PC-3 (cell line): ENCODE measurements around the gene TEX51. TPM values are rescaled to one million over a fixed set of nuclear protein-coding genes. Genes with fewer than 3 reads are reported as not detected.

Experiments used
- ATAC-seq: fragments of 200-7000 bp; cut with Tn5 transposase; 2 replicates; pipeline ENCODE4 v1.9.1; 2020; ENCODE audit warnings: mild to moderate bottlenecking, moderate library complexity
- BruUV-seq: library from RNA; stranded (reverse); fragments of 400-500 nt; replicated peaks from 2 replicates; lab custom pipeline; 2021; lab: Mats Ljungman, UMichigan
- CTCF ChIA-PET: fragments of 300-600 bp; sonication (Branson Sonifier 250); formaldehyde crosslinking; loops from one replicate; lab custom pipeline; 2022; ENCODE audit warnings: antibody characterized with exemption; lab: Charles Lee
- POLR2A ChIA-PET: fragments of 300-600 bp; sonication (Branson Sonifier 250); formaldehyde crosslinking; loops from one replicate; lab custom pipeline; 2022; ENCODE audit warnings: antibody characterized with exemption; ENCODE audit not compliant: unreplicated experiment; lab: Charles Lee
- DNase-seq: peaks from one replicate; pipeline ENCODE4 v3.0.0-alpha.2; 2015
- H2AFZ ChIP-seq: fragments of 300-600 bp; sonication (generic); 2 replicates; pipeline ENCODE4 v1.6.0; 2016; ENCODE audit warnings: antibody characterized with exemption, low read length
- H3F3A ChIP-seq: fragments of 300-600 bp; sonication (generic); one replicate; pipeline ENCODE4 v1.6.0; 2017; ENCODE audit warnings: antibody characterized with exemption, low read length, control low read depth, mild to moderate bottlenecking; ENCODE audit not compliant: unreplicated experiment
- H3K27ac ChIP-seq: fragments of 300-600 bp; sonication (generic); 2 replicates; pipeline ENCODE4 v1.5.1; 2016; ENCODE audit warnings: mild to moderate bottlenecking, low read length
- H3K27me3 ChIP-seq: fragments of 300-600 bp; sonication (generic); 2 replicates; pipeline ENCODE4 v1.6.1; 2016; ENCODE audit warnings: low read length, mixed read lengths
- H3K36me3 ChIP-seq: fragments of 300-600 bp; sonication (generic); 2 replicates; pipeline ENCODE4 v1.6.1; 2016; ENCODE audit warnings: low read depth, mixed run types, low read length, mixed read lengths
- H3K4me1 ChIP-seq: fragments of 300-600 bp; sonication (generic); 2 replicates; pipeline ENCODE4 v1.5.1; 2016; ENCODE audit warnings: low read length; ENCODE audit not compliant: insufficient read depth
- H3K4me2 ChIP-seq: fragments of 300-600 bp; sonication (generic); 2 replicates; pipeline ENCODE4 v1.6.0; 2016; ENCODE audit warnings: low read length
- H3K4me3 ChIP-seq: fragments of 300-600 bp; sonication (generic); 2 replicates; pipeline ENCODE4 v1.5.1; 2016; ENCODE audit warnings: mild to moderate bottlenecking, low read length, mixed read lengths
- H3K79me2 ChIP-seq: fragments of 300-600 bp; sonication (generic); 2 replicates; pipeline ENCODE4 v1.6.1; 2017; ENCODE audit warnings: low read length, mixed read lengths
- H3K9ac ChIP-seq: fragments of 300-600 bp; sonication (generic); 2 replicates; pipeline ENCODE4 v1.6.0; 2016; ENCODE audit warnings: mild to moderate bottlenecking, low read length
- H3K9me2 ChIP-seq: fragments of 300-600 bp; sonication (generic); replicated peaks from 2 replicates; pipeline ENCODE4 v1.6.1; 2016; ENCODE audit warnings: mixed run types, low read length, mixed read lengths
- H3K9me3 ChIP-seq: fragments of 300-600 bp; sonication (generic); 2 replicates; pipeline ENCODE4 v1.6.1; 2016; ENCODE audit warnings: low read length, mixed read lengths
- H4K20me1 ChIP-seq: fragments of 300-600 bp; sonication (generic); 2 replicates; pipeline ENCODE4 v1.6.1; 2016; ENCODE audit warnings: low read length, mixed read lengths
- EZH2 ChIP-seq: fragments of 300-600 bp; sonication (generic); IDR thresholded peaks from one replicate; pipeline ENCODE4 v1.6.1; 2017; ENCODE audit warnings: antibody characterized with exemption, mild to moderate bottlenecking, low read length; ENCODE audit not compliant: unreplicated experiment
- EZH2phosphoT487 ChIP-seq: fragments of 300-600 bp; sonication (generic); IDR thresholded peaks from 2 replicates; pipeline ENCODE4 v1.6.1; 2018; ENCODE audit warnings: mild to moderate bottlenecking, antibody characterized with exemption, low read length, borderline replicate concordance
- intact Hi-C: fragments of 100-400 bp; cut with micrococcal nuclease; formaldehyde crosslinking; loops from 2 replicates; pipeline ENCODE4 v1.9.0; 2023
- total RNA-seq: library from RNA; depleted of rRNA; stranded (reverse); fragments of >200 nt; gene quantifications from 2 replicates; pipeline ENCODE4 v1.2.3, GENCODE V29; 2014
- TF ChIP-seq, protein P1 (sequence below): fragments of 300-600 bp; sonication (generic); conservative IDR thresholded peaks from 2 replicates; pipeline ENCODE4 v1.5.1; 2017; ENCODE audit warnings: antibody characterized with exemption, low read depth, mild to moderate bottlenecking, low read length

The TEX51 gene
- total RNA-seq, 1 experiment from 2014 or later = not detected

DNA sequence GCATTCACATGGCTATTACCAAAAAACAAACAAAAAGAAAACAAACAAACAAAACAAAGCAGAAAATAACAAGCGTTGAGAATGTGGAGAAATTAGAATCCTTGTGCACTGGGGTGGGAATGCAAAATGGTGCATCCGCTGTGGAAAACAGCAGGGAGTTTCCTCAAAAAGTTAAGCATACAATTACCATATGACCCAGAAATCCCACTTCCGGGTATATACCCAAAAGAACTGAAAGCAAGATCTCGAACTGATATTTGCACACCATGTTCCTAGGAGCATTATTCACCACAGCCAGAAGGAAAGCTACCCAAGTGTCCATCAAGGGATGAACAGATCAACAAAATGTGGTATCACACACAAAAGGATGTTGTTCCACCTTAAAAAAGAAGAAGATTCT is 17.9 kb upstream of the TEX51 start:
- intact Hi-C loops = no loop called here

DNA sequence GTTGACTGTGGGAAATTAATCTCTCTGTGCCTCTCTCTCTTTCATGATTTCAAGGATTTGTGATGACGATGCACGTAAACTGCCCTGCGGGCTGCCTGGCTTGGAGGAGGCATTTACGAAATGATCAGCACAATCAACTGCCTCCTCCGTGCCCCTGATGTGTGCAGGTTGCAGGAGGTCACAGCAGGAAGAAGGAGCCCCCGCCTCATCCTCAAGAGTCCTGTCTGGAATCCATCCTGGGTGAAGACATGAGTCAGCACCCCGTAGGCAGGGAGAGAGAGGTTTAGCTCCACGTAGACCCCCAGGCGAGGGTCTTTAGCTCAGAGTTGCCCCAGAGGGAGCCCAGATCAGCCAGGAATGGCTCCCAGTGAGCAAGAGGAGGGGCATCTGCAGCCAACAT is 17.1 kb upstream of the TEX51 start:
- intact Hi-C loops = no loop called here
- no peak overlapping the region for H2AFZ ChIP-seq
- no peaks in the 10 kb centered on the region for H3K36me3 ChIP-seq
- peaks cover 32% of the 10 kb centered on the region for H3K27me3 ChIP-seq
- no peak overlapping the region for H3K27ac ChIP-seq
- H3K9me2 ChIP-seq = no peaks in the 10 kb centered on the region
- ChIA-PET CTCF (no interaction called here), POLR2A (no interaction called here)
- DNase-seq = no peak
- no peak for ATAC-seq
- no peak overlapping the region for H3K4me3 ChIP-seq
- no TSS peak for BruUV-seq
- TF ChIP-seq EZH2phosphoT487 (no peak), EZH2 (no peak)
- TF ChIP-seq, protein P1, sequence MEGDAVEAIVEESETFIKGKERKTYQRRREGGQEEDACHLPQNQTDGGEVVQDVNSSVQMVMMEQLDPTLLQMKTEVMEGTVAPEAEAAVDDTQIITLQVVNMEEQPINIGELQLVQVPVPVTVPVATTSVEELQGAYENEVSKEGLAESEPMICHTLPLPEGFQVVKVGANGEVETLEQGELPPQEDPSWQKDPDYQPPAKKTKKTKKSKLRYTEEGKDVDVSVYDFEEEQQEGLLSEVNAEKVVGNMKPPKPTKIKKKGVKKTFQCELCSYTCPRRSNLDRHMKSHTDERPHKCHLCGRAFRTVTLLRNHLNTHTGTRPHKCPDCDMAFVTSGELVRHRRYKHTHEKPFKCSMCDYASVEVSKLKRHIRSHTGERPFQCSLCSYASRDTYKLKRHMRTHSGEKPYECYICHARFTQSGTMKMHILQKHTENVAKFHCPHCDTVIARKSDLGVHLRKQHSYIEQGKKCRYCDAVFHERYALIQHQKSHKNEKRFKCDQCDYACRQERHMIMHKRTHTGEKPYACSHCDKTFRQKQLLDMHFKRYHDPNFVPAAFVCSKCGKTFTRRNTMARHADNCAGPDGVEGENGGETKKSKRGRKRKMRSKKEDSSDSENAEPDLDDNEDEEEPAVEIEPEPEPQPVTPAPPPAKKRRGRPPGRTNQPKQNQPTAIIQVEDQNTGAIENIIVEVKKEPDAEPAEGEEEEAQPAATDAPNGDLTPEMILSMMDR = no peak
- H3K4me1 ChIP-seq = no peaks in the 10 kb centered on the region
- no peaks in the 10 kb centered on the region for H3K9me3 ChIP-seq
- no peak overlapping the region for H3K9ac ChIP-seq
- H3K79me2 ChIP-seq = no peaks in the 10 kb centered on the region
- no peaks in the 10 kb centered on the region for H4K20me1 ChIP-seq
- H3F3A ChIP-seq = no peaks in the 10 kb centered on the region
- H3K4me2 ChIP-seq = no peak overlapping the region

More for the DNA sequence above, 17.9 kb upstream of the TEX51 start:
- no peak overlapping the region for H2AFZ ChIP-seq
- no peaks in the 10 kb centered on the region for H3K79me2 ChIP-seq
- no TSS peak for BruUV-seq
- ChIA-PET POLR2A (no interaction called here), CTCF (no interaction called here)
- ATAC-seq (no peak), DNase-seq (no peak)
- H4K20me1 ChIP-seq = no peaks in the 10 kb centered on the region
- no peak overlapping the region for H3K4me2 ChIP-seq
- H3K4me3 ChIP-seq = no peak overlapping the region
- no peak overlapping the region for H3K27ac ChIP-seq
- H3K4me1 ChIP-seq = no peaks in the 10 kb centered on the region
- H3K9ac ChIP-seq = no peak overlapping the region
- no peaks in the 10 kb centered on the region for H3K9me2 ChIP-seq
- H3F3A ChIP-seq = no peaks in the 10 kb centered on the region
- no peak for TF ChIP-seq EZH2
- TF ChIP-seq, protein P1 = no peak
- no peak for TF ChIP-seq EZH2phosphoT487
- H3K27me3 ChIP-seq = peaks cover 33% of the 10 kb centered on the region
- no peaks in the 10 kb centered on the region for H3K36me3 ChIP-seq
- H3K9me3 ChIP-seq = no peaks in the 10 kb centered on the region

DNA sequence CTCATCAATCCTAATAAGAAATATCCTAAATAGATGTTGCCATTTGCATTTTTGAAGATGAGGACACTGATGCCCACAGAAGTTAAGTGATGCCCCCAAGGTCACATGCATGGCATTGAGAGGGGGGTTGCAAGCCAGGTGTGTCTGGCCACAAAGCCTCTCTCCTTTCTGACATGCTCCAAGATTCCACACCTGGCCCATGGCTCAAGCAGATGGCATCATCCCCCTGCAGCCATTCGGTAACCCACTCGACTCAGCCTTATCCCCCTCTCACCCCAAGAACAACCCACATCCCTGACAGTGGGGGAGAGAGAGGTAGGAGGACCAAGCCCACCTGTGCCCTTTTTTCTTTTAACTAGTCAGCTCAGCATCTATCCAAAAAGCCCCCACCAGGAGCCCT is 16.5 kb upstream of the TEX51 start:
- H3K27ac ChIP-seq = no peak overlapping the region
- H3K36me3 ChIP-seq = no peaks in the 10 kb centered on the region
- ATAC-seq (no peak), DNase-seq (no peak)
- H3K79me2 ChIP-seq = no peaks in the 10 kb centered on the region
- BruUV-seq = no TSS peak
- no peak overlapping the region for H3K4me3 ChIP-seq
- peaks cover 26% of the 10 kb centered on the region for H3K27me3 ChIP-seq
- H2AFZ ChIP-seq = no peak overlapping the region
- TF ChIP-seq EZH2 (no peak), EZH2phosphoT487 (no peak)
- TF ChIP-seq, protein P1 = no peak
- no peaks in the 10 kb centered on the region for H3K9me3 ChIP-seq
- POLR2A ChIA-PET = no interaction called here
- no peaks in the 10 kb centered on the region for H3K4me1 ChIP-seq
- CTCF ChIA-PET = no interaction called here
- H3K9me2 ChIP-seq = no peaks in the 10 kb centered on the region
- H3K4me2 ChIP-seq = no peak overlapping the region
- intact Hi-C loops = no loop called here
- H3K9ac ChIP-seq = no peak overlapping the region
- H4K20me1 ChIP-seq = no peaks in the 10 kb centered on the region
- H3F3A ChIP-seq = no peaks in the 10 kb centered on the region
